OCI-LY3 (cell line): ENCODE measurements around the gene LTO1.

Source experiments
- H2AFZ ChIP-seq: fragments of 200-600, 300-600 bp; shearing (Covaris generic); 2 replicates; pipeline ENCODE4 v1.6.0; 2014; ENCODE audit warnings: antibody characterized with exemption, low read depth, low read length
- H3K27ac ChIP-seq: fragments of 200-600, 300-600 bp; sonication (generic); 2 replicates; pipeline ENCODE4 v1.5.1; 2014; ENCODE audit warnings: mild to moderate bottlenecking, low read length, moderate library complexity, mixed read lengths
- H3K27me3 ChIP-seq: fragments of 200-600, 300-600 bp; sonication (generic); 2 replicates; pipeline ENCODE4 v1.6.1; 2014; ENCODE audit warnings: low read depth, low read length, mixed read lengths
- H3K36me3 ChIP-seq: fragments of 200-600, 300-600 bp; sonication (generic); replicated peaks from 2 replicates; pipeline ENCODE3; 2014; ENCODE audit warnings: low read depth, low read length, mixed read lengths
- H3K4me1 ChIP-seq: fragments of 300-600, 200-600 bp; sonication (generic); 2 replicates; pipeline ENCODE4 v1.6.1; 2014; ENCODE audit warnings: low read length, mixed read lengths
- H3K4me2 ChIP-seq: fragments of 200-600, 300-600 bp; sonication (generic); 2 replicates; pipeline ENCODE4 v1.6.1; 2014; ENCODE audit warnings: low read length, mixed read lengths
- H3K4me3 ChIP-seq: fragments of 300-600, 200-600 bp; sonication (generic); 2 replicates; pipeline ENCODE4 v1.5.1; 2014; ENCODE audit warnings: antibody characterized with exemption, mild to moderate bottlenecking, low read length, moderate library complexity
- H3K79me2 ChIP-seq: fragments of 300-600, 200-600 bp; shearing (Covaris generic); 2 replicates; pipeline ENCODE4 v1.6.1; 2014; ENCODE audit warnings: mild to moderate bottlenecking, low read length, mixed read lengths
- H3K9ac ChIP-seq: fragments of 300-600, 200-600 bp; shearing (Covaris generic); 2 replicates; pipeline ENCODE4 v1.6.0; 2014; ENCODE audit warnings: mild to moderate bottlenecking, low read length, moderate library complexity
- H3K9me3 ChIP-seq: fragments of 200-600, 300-600 bp; shearing (Covaris generic); 2 replicates; pipeline ENCODE4 v1.6.1; 2014; ENCODE audit warnings: low read length, mixed read lengths; ENCODE audit not compliant: insufficient read depth
- H4K20me1 ChIP-seq: fragments of 200-600, 300-600 bp; sonication (generic); 2 replicates; pipeline ENCODE4 v1.6.1; 2016; ENCODE audit warnings: low read length, mixed read lengths; ENCODE audit not compliant: insufficient read depth
- CTCF ChIP-seq: fragments of 200-600, 300-600 bp; sonication (generic); IDR thresholded peaks from 2 replicates; pipeline ENCODE4 v1.5.1; 2014; ENCODE audit warnings: antibody characterized with exemption, low read length, low read depth
- EZH2phosphoT487 ChIP-seq: fragments of 200-600 bp; shearing (Covaris generic); IDR thresholded peaks from 2 replicates; pipeline ENCODE4 v1.6.1; 2018; ENCODE audit warnings: antibody characterized with exemption, mixed run types, low read depth

Gene LTO1

GRCh38 chr11:69634590-69634989 is 40.6 kb downstream of the LTO1 start:
- TF ChIP-seq EZH2phosphoT487: no peak
- TF ChIP-seq CTCF: no peak
- H3K4me3 ChIP-seq: no peak overlapping the region
- H2AFZ ChIP-seq: no peak overlapping the region
- H3K27me3 ChIP-seq: peaks cover 5% of the 10 kb centered on the region; the same call in 1 of the 2 replicates
- no peak overlapping the region for H3K27ac ChIP-seq
- H3K9me3 ChIP-seq: no peaks in the 10 kb centered on the region
- H3K79me2 ChIP-seq: no peaks in the 10 kb centered on the region
- no peaks in the 10 kb centered on the region for H3K4me1 ChIP-seq
- H3K4me2 ChIP-seq: no peak overlapping the region
- no peaks in the 10 kb centered on the region for H4K20me1 ChIP-seq
- H3K9ac ChIP-seq: no peak overlapping the region
- H3K36me3 ChIP-seq: no peaks in the 10 kb centered on the region

GRCh38 chr11:69634069-69634468 is 41.1 kb downstream of the LTO1 start:
- no peaks in the 10 kb centered on the region for H3K79me2 ChIP-seq
- no peaks in the 10 kb centered on the region for H3K9me3 ChIP-seq
- no peak overlapping the region for H3K27ac ChIP-seq
- peaks cover 5% of the 10 kb centered on the region; the same call in 1 of the 2 replicates for H3K27me3 ChIP-seq
- no peaks in the 10 kb centered on the region for H4K20me1 ChIP-seq
- H3K4me1 ChIP-seq: no peaks in the 10 kb centered on the region
- H3K36me3 ChIP-seq: no peaks in the 10 kb centered on the region
- TF ChIP-seq CTCF (no peak), EZH2phosphoT487 (no peak)
- H3K9ac ChIP-seq: no peak overlapping the region
- no peak overlapping the region for H3K4me3 ChIP-seq
- no peak overlapping the region for H2AFZ ChIP-seq
- H3K4me2 ChIP-seq: no peak overlapping the region

DNA sequence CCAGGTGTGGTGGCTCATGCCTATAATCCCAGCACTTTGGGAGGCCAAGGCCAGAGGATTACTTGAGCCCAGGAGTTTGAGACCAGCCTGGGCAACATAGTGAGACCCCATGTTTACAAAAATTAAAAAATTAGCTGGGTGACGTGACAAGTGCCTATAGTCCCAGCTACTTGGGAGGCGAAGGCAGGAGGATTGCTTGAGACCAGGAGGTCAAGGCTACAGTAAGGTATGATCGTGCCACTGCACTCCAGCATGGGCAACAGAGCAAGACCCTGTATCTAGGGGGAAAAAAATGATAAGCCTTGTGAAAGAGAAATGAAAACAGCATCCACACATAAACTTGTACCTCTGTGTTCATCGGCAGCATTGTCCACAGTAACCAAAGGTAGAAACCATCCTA is 42.3 kb downstream of the LTO1 start:
- Histone ChIP-seq H3K27ac (no peak overlapping the region), H3K9ac (no peak overlapping the region), H3K9me3 (no peaks in the 10 kb centered on the region), H3K4me1 (no peaks in the 10 kb centered on the region), H3K36me3 (no peaks in the 10 kb centered on the region), H4K20me1 (no peaks in the 10 kb centered on the region), H2AFZ (no peak overlapping the region), H3K4me2 (no peak overlapping the region), H3K4me3 (no peak overlapping the region), H3K27me3 (peaks cover 5% of the 10 kb centered on the region; the same call in 1 of the 2 replicates), H3K79me2 (no peaks in the 10 kb centered on the region)
- TF ChIP-seq EZH2phosphoT487: no peak
- no peak for TF ChIP-seq CTCF

- H3K9ac ChIP-seq: no peak overlapping the region
- TF ChIP-seq CTCF (no peak), EZH2phosphoT487 (no peak)
Measured at GRCh38 chr11:69630424-69630823, 44.7 kb downstream of the LTO1 start.

More at GRCh38 chr11:69630424-69630823, 44.7 kb downstream of the LTO1 start:
- no peaks in the 10 kb centered on the region for H3K9me3 ChIP-seq
- peaks cover 5% of the 10 kb centered on the region; the same call in 1 of the 2 replicates for H3K27me3 ChIP-seq
- no peak overlapping the region for H3K27ac ChIP-seq
- H3K36me3 ChIP-seq: no peaks in the 10 kb centered on the region
- no peak overlapping the region for H2AFZ ChIP-seq
- H3K79me2 ChIP-seq: no peaks in the 10 kb centered on the region
- no peaks in the 10 kb centered on the region for H3K4me1 ChIP-seq
- no peaks in the 10 kb centered on the region for H4K20me1 ChIP-seq
- no peak overlapping the region for H3K4me2 ChIP-seq
- no peak overlapping the region for H3K4me3 ChIP-seq
